Panc1 (cell line): ENCODE results near the gene NUDT7. TPM values are rescaled to one million over a fixed set of nuclear protein-coding genes. Genes with fewer than 3 reads are reported as not detected.

Experiments
- ATAC-seq: fragments of 200-7000 bp; cut with Tn5 transposase; 2 replicates; pipeline ENCODE4 v1.9.1; 2020; ENCODE audit warnings: mild to moderate bottlenecking, moderate library complexity
- BruUV-seq: library from RNA; stranded (reverse); fragments of 400-500 nt; replicated peaks from 2 replicates; lab custom pipeline; 2021; lab: Mats Ljungman, UMichigan
- CTCF ChIA-PET: fragments of 300-600 bp; sonication (Branson Sonifier 250); formaldehyde crosslinking; loops from one replicate; lab custom pipeline; 2022; ENCODE audit warnings: antibody characterized with exemption; lab: Charles Lee
- POLR2A ChIA-PET: fragments of 300-600 bp; sonication (Branson Sonifier 250); formaldehyde crosslinking; loops from one replicate; lab custom pipeline; 2022; ENCODE audit warnings: antibody characterized with exemption; lab: Charles Lee
- DNase-seq: peaks from one replicate; pipeline ENCODE4 v3.0.0-alpha.2; 2010; ENCODE audit warnings: low read depth, low spot score
- H3K27ac ChIP-seq: 2 replicates; pipeline ENCODE4 v1.5.1; 2011; ENCODE audit warnings: mild to moderate bottlenecking, low read length, inconsistent platforms
- H3K27me3 ChIP-seq: fragments of 200-500 bp; sonication (Bioruptor generic); 2 replicates; pipeline ENCODE4 v1.6.0; 2014; ENCODE audit warnings: low read length, inconsistent platforms; ENCODE audit not compliant: control insufficient read depth, insufficient read depth
- H3K36me3 ChIP-seq: fragments of 200-500 bp; sonication (Bioruptor generic); 2 replicates; pipeline ENCODE4 v1.5.1; 2014; ENCODE audit warnings: inconsistent platforms, mild to moderate bottlenecking, low read length, moderate library complexity; ENCODE audit not compliant: control insufficient read depth, insufficient read depth
- H3K4me1 ChIP-seq: 2 replicates; pipeline ENCODE4 v1.5.1; 2011; ENCODE audit warnings: inconsistent platforms, mild to moderate bottlenecking, low read length, moderate library complexity; ENCODE audit not compliant: control insufficient read depth, insufficient read depth
- H3K4me3 ChIP-seq, 2 experiments: 2 replicates each; pipeline ENCODE4 v1.5.1; 2011 to 2012; ENCODE audit warnings: low read depth in 2 of 2, low read length in 2 of 2, mild to moderate bottlenecking in 2 of 2, inconsistent platforms in 1 of 2, moderate library complexity in 1 of 2
- H3K9me3 ChIP-seq: fragments of 200-500 bp; sonication (Bioruptor generic); 2 replicates; pipeline ENCODE4 v1.5.1; 2014; ENCODE audit warnings: low read depth, mild to moderate bottlenecking, inconsistent platforms, low read length, moderate library complexity; ENCODE audit not compliant: control insufficient read depth, insufficient read depth
- POLR2AphosphoS5 ChIP-seq: IDR thresholded peaks from 2 replicates; pipeline ENCODE4 v1.6.1; 2012; ENCODE audit warnings: mild to moderate bottlenecking, low read depth, low read length, moderate library complexity
- SIN3A ChIP-seq: IDR thresholded peaks from 2 replicates; pipeline ENCODE4 v1.6.1; 2012; ENCODE audit warnings: low read depth, mild to moderate bottlenecking, low read length, moderate library complexity, borderline replicate concordance; ENCODE audit not compliant: insufficient read depth
- TCF7L2 ChIP-seq: IDR thresholded peaks from 2 replicates; pipeline ENCODE4 v1.6.1; 2011; ENCODE audit warnings: mild to moderate bottlenecking, low read depth, low read length, inconsistent platforms
- in situ Hi-C: cut with HindIII; loops from 2 replicates; pipeline ENCODE4 v1.10.0; 2016; ENCODE audit warnings: low sequenced_read_pairs, low pct_unique_long_range_greater_than_20kb
- intact Hi-C: fragments of 100-400 bp; cut with micrococcal nuclease; formaldehyde crosslinking; loops from one replicate; pipeline ENCODE4 v1.10.0; 2022; ENCODE audit not compliant: unreplicated experiment
- total RNA-seq: library from RNA; stranded (reverse); gene quantifications from one replicate; pipeline ENCODE4 v1.2.1, GENCODE V29; 2021; ENCODE audit not compliant: unreplicated experiment
- TF ChIP-seq, protein P1 (sequence below), 2 experiments: IDR thresholded peaks; 2 replicates each; pipeline ENCODE4 v1.6.1; 2011 to 2012; ENCODE audit warnings: low read depth in 2 of 2, control low read depth in 1 of 2, low read length in 1 of 2, mild to moderate bottlenecking in 1 of 2, moderate library complexity in 1 of 2; ENCODE audit not compliant: insufficient read depth in 1 of 2
- TF ChIP-seq, protein P2 (sequence below): fragments of 450-650 bp; IDR thresholded peaks from 2 replicates; pipeline ENCODE4 v1.5.1; 2017; ENCODE audit warnings: mild to moderate bottlenecking

Gene NUDT7
- total RNA-seq, 1 experiment from 2014 or later = 4.7 TPM

DNA sequence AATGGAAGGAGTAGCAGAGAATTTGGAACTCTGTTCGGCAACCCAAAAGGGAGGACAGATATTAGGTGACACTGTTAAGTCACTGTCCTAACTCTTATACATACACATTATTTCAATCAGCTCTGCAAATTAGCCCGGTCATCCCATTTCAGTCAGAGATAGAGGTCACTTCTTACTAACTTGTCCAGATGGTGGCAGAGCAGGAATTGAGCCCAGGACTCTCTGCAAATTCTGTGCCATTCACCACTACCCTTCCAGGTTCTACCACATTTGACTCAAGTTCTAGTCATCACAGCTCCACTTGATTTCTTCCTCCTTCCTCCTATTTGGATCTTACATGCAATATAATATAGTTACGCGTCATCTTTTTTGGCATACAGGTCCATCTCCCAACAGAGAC lies 35.9 kb upstream of the NUDT7 start:
- in situ Hi-C loops = no loop called here
- Histone ChIP-seq H3K36me3 (no peaks in the 10 kb centered on the region), H3K27me3 (peaks cover 9% of the 10 kb centered on the region), H3K27ac (no peak overlapping the region), H3K4me1 (no peaks in the 10 kb centered on the region), H3K9me3 (no peaks in the 10 kb centered on the region), H3K4me3 (no peak overlapping the region)
- BruUV-seq = no TSS peak
- TF ChIP-seq, protein P1, sequence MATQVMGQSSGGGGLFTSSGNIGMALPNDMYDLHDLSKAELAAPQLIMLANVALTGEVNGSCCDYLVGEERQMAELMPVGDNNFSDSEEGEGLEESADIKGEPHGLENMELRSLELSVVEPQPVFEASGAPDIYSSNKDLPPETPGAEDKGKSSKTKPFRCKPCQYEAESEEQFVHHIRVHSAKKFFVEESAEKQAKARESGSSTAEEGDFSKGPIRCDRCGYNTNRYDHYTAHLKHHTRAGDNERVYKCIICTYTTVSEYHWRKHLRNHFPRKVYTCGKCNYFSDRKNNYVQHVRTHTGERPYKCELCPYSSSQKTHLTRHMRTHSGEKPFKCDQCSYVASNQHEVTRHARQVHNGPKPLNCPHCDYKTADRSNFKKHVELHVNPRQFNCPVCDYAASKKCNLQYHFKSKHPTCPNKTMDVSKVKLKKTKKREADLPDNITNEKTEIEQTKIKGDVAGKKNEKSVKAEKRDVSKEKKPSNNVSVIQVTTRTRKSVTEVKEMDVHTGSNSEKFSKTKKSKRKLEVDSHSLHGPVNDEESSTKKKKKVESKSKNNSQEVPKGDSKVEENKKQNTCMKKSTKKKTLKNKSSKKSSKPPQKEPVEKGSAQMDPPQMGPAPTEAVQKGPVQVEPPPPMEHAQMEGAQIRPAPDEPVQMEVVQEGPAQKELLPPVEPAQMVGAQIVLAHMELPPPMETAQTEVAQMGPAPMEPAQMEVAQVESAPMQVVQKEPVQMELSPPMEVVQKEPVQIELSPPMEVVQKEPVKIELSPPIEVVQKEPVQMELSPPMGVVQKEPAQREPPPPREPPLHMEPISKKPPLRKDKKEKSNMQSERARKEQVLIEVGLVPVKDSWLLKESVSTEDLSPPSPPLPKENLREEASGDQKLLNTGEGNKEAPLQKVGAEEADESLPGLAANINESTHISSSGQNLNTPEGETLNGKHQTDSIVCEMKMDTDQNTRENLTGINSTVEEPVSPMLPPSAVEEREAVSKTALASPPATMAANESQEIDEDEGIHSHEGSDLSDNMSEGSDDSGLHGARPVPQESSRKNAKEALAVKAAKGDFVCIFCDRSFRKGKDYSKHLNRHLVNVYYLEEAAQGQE (IDR thresholded peaks at IDR 0.05; ENCODE audit: insufficient read depth in 1 of 2, low read depth in 2 of 2, low read length in 1 of 2) = no peak
- TF ChIP-seq, protein P2, sequence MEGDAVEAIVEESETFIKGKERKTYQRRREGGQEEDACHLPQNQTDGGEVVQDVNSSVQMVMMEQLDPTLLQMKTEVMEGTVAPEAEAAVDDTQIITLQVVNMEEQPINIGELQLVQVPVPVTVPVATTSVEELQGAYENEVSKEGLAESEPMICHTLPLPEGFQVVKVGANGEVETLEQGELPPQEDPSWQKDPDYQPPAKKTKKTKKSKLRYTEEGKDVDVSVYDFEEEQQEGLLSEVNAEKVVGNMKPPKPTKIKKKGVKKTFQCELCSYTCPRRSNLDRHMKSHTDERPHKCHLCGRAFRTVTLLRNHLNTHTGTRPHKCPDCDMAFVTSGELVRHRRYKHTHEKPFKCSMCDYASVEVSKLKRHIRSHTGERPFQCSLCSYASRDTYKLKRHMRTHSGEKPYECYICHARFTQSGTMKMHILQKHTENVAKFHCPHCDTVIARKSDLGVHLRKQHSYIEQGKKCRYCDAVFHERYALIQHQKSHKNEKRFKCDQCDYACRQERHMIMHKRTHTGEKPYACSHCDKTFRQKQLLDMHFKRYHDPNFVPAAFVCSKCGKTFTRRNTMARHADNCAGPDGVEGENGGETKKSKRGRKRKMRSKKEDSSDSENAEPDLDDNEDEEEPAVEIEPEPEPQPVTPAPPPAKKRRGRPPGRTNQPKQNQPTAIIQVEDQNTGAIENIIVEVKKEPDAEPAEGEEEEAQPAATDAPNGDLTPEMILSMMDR = no peak
- TF ChIP-seq SIN3A = no peak
- TF ChIP-seq POLR2AphosphoS5 = no peak
- TF ChIP-seq TCF7L2 = no peak
- POLR2A ChIA-PET = no interaction called here
- CTCF ChIA-PET = no interaction called here
- intact Hi-C loops = no loop called here
- ATAC-seq (no peak), DNase-seq (no peak)

DNA sequence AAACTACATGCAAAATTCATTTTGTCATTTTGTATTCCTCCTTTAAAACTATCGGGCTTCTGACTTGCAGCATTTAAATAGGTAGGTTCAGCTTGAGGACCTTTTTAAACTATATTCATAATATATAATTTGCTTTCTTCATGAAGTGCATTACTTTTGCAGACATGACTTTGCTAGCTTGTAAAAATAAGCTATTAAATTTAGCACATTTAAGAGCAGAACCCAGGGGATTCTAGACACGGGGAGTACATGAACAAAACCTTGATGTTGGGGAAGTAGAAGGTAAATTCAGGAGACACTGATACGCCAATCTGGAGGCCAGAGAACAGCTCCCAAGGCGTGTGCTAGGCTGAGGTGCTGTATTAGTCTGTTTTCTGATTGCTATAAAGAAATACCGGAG lies 32.3 kb upstream of the NUDT7 start:
- no peaks in the 10 kb centered on the region for H3K4me1 ChIP-seq
- no peak overlapping the region for H3K4me3 ChIP-seq
- no peaks in the 10 kb centered on the region for H3K36me3 ChIP-seq
- DNase-seq (no peak), ATAC-seq (no peak)
- in situ Hi-C loops (no loop called here), intact Hi-C loops (no loop called here)
- no peak overlapping the region for H3K27ac ChIP-seq
- CTCF ChIA-PET = interaction anchor here (0.5 kb wide), 1 partner anchor 496 kb away, joined by 3 read pairs; no protein-coding TSS in a partner anchor
- H3K9me3 ChIP-seq = no peaks in the 10 kb centered on the region
- TF ChIP-seq SIN3A (no peak), POLR2AphosphoS5 (no peak)
- TF ChIP-seq, protein P2 = no peak
- POLR2A ChIA-PET = interaction anchor here (0.6 kb wide), 1 partner anchor 261 kb away, joined by 6 read pairs; no protein-coding TSS in a partner anchor
- peaks cover 4% of the 10 kb centered on the region; the same call in 1 of the 2 replicates for H3K27me3 ChIP-seq
- BruUV-seq = no TSS peak
